GM19455 (cell line): ENCODE results near the gene UBE2C.
"Not testable (repeated sequence)": the region's sequence is repeated elsewhere in the genome, so short reads cannot be mapped to it uniquely, and the experiment has no call there.

Experiments used
- ATAC-seq: cut with Tn5 transposase; IDR thresholded peaks from one replicate; pipeline ENCODE4 v1.9.1; 2021; ENCODE audit not compliant: unreplicated experiment

Gene UBE2C

GRCh38 chr20:45797955-45798354 is 14.5 kb upstream of the UBE2C start:
- not testable (repeated sequence) for ATAC-seq

GRCh38 chr20:45798935-45799642 is 13.4 kb upstream of the UBE2C start:
- ATAC-seq = no peak

GRCh38 chr20:45801851-45802250 is 10.6 kb upstream of the UBE2C start:
- no peak for ATAC-seq

GRCh38 chr20:45810191-45810970 is 2.1 kb upstream of the UBE2C start:
- ATAC-seq = no peak

- no peak for ATAC-seq
Observed at GRCh38 chr20:45813006-45813340, 529 bp downstream of the UBE2C start.

GRCh38 chr20:45813489-45813888 is 1.0 kb downstream of the UBE2C start:
- ATAC-seq = no peak

- no peak for ATAC-seq
Observed at GRCh38 chr20:45814314-45814713, 1.9 kb downstream of the UBE2C start.

- no peak for ATAC-seq
Observed at GRCh38 chr20:45816951-45817350, 4.5 kb downstream of the UBE2C start.

GRCh38 chr20:45817376-45818194 is 5.1 kb downstream of the UBE2C start:
- no peak for ATAC-seq

GRCh38 chr20:45818239-45818638 is 5.8 kb downstream of the UBE2C start:
- ATAC-seq = no peak

- no peak for ATAC-seq
Observed at GRCh38 chr20:45819466-45819865, 7.0 kb downstream of the UBE2C start.

- ATAC-seq = no peak
Observed at GRCh38 chr20:45821947-45822346, 9.5 kb downstream of the UBE2C start.

GRCh38 chr20:45822857-45823256 is 10.4 kb downstream of the UBE2C start:
- no peak for ATAC-seq

- ATAC-seq = no peak
Observed at GRCh38 chr20:45823949-45824835, 11.7 kb downstream of the UBE2C start.

GRCh38 chr20:45826381-45827019 is 14.1 kb downstream of the UBE2C start:
- no peak for ATAC-seq

- ATAC-seq = no peak
Observed at GRCh38 chr20:45827030-45827652, 14.7 kb downstream of the UBE2C start, which contains the start of gene TNNC2. Gene TNNC2, minus strand, starts transcription at chr20:45827312. Its CDS starts 64 bp downstream, at chr20:45827248.

- ATAC-seq = no peak
Observed at GRCh38 chr20:45827712-45828111, 15.3 kb downstream of the UBE2C start.

- no peak for ATAC-seq
Observed at GRCh38 chr20:45828589-45828988, 16.1 kb downstream of the UBE2C start.

GRCh38 chr20:45829673-45830106 is 17.2 kb downstream of the UBE2C start:
- not testable (repeated sequence) for ATAC-seq

GRCh38 chr20:45832619-45833018 is 20.2 kb downstream of the UBE2C start:
- no peak for ATAC-seq
